Vagina (tissue), 2 donors: Measurements from ENCODE around the gene ANG. TPM values are rescaled to one million over a fixed set of nuclear protein-coding genes. Genes with fewer than 3 reads are reported as not detected.
"Not testable (repeated sequence)": the region's sequence is repeated elsewhere in the genome, so short reads cannot be mapped to it uniquely, and the experiment has no call there.

ENCODE experiments used
- DNase-seq, 2 donors: peaks; one replicate each; pipeline ENCODE4 v3.0.0-alpha.2; 2017; ENCODE audit errors: extremely low spot score in 2 of 2
- H3K27ac ChIP-seq: fragments of 200-600 bp; sonication (generic); one replicate; pipeline ENCODE4 v1.5.1; 2019
- H3K27me3 ChIP-seq: fragments of 200-600 bp; sonication (generic); one replicate; pipeline ENCODE4 v1.5.1; 2019
- H3K36me3 ChIP-seq, 2 donors: fragments of 200-600 bp; sonication (generic); one replicate each; pipeline ENCODE4 v1.5.1; 2017 to 2019
- H3K4me1 ChIP-seq: fragments of 200-600 bp; sonication (generic); one replicate; pipeline ENCODE4 v1.5.1; 2019
- H3K4me3 ChIP-seq, 2 donors: fragments of 200-600 bp; sonication (generic); 1 replicate in 1 of 2; 2 replicates in 1 of 2; pipeline ENCODE4 v1.5.1; 2016 to 2019
- H3K9me3 ChIP-seq: fragments of 200-600 bp; sonication (generic); one replicate; pipeline ENCODE4 v1.5.1; 2019
- CTCF ChIP-seq, 3 experiments: fragments of 450-650 bp in 2 of 3; fragments of 200-600 bp in 1 of 3; sonication (generic) in 1 of 3; IDR thresholded peaks; one replicate each; pipeline ENCODE4 v1.5.1; 2017 to 2019; ENCODE audit warnings: antibody characterized with exemption in 3 of 3, mild to moderate bottlenecking in 2 of 3, moderate library complexity in 2 of 3
- POLR2A ChIP-seq, 2 donors: fragments of 450-650 bp; IDR thresholded peaks; one replicate each; pipeline ENCODE4 v1.6.1; 2017; ENCODE audit warnings: antibody characterized with exemption in 2 of 2, mild to moderate bottlenecking in 2 of 2, moderate library complexity in 2 of 2
- POLR2AphosphoS5 ChIP-seq, 2 donors: sonication (generic); formaldehyde crosslinking; IDR thresholded peaks; one replicate each; pipeline ENCODE4 v1.9.0; 2017; ENCODE audit warnings: antibody characterized with exemption in 2 of 2, mild to moderate bottlenecking in 2 of 2, low read depth in 1 of 2; ENCODE audit not compliant: insufficient read depth in 1 of 2
- intact Hi-C: fragments of 100-400 bp; cut with DNase I; formaldehyde crosslinking; loops from one replicate; pipeline ENCODE4 v1.15.1; 2023
- total RNA-seq: library from RNA; depleted of rRNA; stranded (reverse); fragments of >200 nt; gene quantifications from one replicate; pipeline ENCODE4 v1.2.3, GENCODE V29; 2016

ANG gene
- total RNA-seq, 1 donor from 2014 or later, result 34.9 TPM

DNA sequence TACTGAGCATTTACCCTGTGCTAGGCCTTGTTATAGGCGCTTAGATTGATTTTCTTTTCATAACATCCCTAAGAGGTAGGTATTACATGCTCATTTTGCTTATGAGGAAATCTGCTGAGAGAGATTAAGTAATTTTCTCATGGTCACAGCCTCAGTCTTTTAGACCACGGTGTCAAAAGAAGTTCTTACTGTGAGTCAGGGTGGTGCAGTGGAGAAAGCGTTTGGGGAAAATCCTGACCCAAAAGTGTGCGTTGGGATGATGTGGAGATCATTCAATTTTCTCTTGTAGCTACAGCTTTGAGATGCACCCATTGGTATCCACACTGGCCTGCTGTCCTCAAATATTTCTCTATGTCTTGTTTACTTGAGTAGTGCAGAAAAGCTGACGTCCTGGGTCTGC is 8.2 kb downstream of the ANG start:
- intact Hi-C loops, result no loop called here
- Histone ChIP-seq H3K36me3 (peaks cover 0 to 14% of the 10 kb centered on the region in 2 donors), H3K9me3 (no peaks in the 10 kb centered on the region), H3K4me3 (no peak overlapping the region), H3K27ac (no peak overlapping the region), H3K27me3 (no peaks in the 10 kb centered on the region), H3K4me1 (peaks cover 7% of the 10 kb centered on the region)
- DNase-seq, result no peak
- TF ChIP-seq POLR2A (IDR thresholded peaks at IDR 0.05), result no peak
- no peak for TF ChIP-seq CTCF (IDR thresholded peaks at IDR 0.05)
- TF ChIP-seq POLR2AphosphoS5 (IDR thresholded peaks at IDR 0.05; ENCODE audit: insufficient read depth in 1 of 2, low read depth in 1 of 2), result no peak

- no peak for DNase-seq
- Histone ChIP-seq H3K27ac (no peak overlapping the region), H3K4me1 (peaks cover 7% of the 10 kb centered on the region), H3K9me3 (no peaks in the 10 kb centered on the region), H3K27me3 (no peaks in the 10 kb centered on the region), H3K4me3 (no peak overlapping the region), H3K36me3 (peaks cover 0 to 14% of the 10 kb centered on the region in 2 donors)
- intact Hi-C loops, result no loop called here
- TF ChIP-seq POLR2AphosphoS5 (IDR thresholded peaks at IDR 0.05; ENCODE audit: insufficient read depth in 1 of 2, low read depth in 1 of 2), result no peak
- peak; percentile 29 to 39 (median 38) for TF ChIP-seq CTCF (IDR thresholded peaks at IDR 0.05)
Measured at GRCh38 chr14:20697273-20698017, 8.9 kb downstream of the ANG start.

GRCh38 chr14:20698018-20698329 is 9.4 kb downstream of the ANG start:
- no peak overlapping the region for H3K27ac ChIP-seq
- no peaks in the 10 kb centered on the region for H3K9me3 ChIP-seq
- no peak overlapping the region for H3K4me3 ChIP-seq
- no peaks in the 10 kb centered on the region for H3K27me3 ChIP-seq
- TF ChIP-seq CTCF (IDR thresholded peaks at IDR 0.05), result peak in 1 of 3 experiments; percentile 2
- no peak for TF ChIP-seq POLR2A (IDR thresholded peaks at IDR 0.05)
- H3K4me1 ChIP-seq, result peaks cover 7% of the 10 kb centered on the region
- no peak for DNase-seq
- H3K36me3 ChIP-seq, result peaks cover 0 to 14% of the 10 kb centered on the region in 2 donors
- intact Hi-C loops, result no loop called here

- peaks cover 7% of the 10 kb centered on the region for H3K4me1 ChIP-seq
- no peak for DNase-seq
- intact Hi-C loops, result no loop called here
- H3K27ac ChIP-seq, result no peak overlapping the region
- H3K27me3 ChIP-seq, result no peaks in the 10 kb centered on the region
- H3K36me3 ChIP-seq, result peaks cover 0 to 9% of the 10 kb centered on the region in 2 donors
- H3K9me3 ChIP-seq, result no peaks in the 10 kb centered on the region
- no peak overlapping the region for H3K4me3 ChIP-seq
- TF ChIP-seq POLR2AphosphoS5 (IDR thresholded peaks at IDR 0.05; ENCODE audit: insufficient read depth in 1 of 2, low read depth in 1 of 2) (no peak), CTCF (IDR thresholded peaks at IDR 0.05) (no peak), POLR2A (IDR thresholded peaks at IDR 0.05) (no peak)
Measured at GRCh38 chr14:20698934-20699333, 10.4 kb downstream of the ANG start.

DNA sequence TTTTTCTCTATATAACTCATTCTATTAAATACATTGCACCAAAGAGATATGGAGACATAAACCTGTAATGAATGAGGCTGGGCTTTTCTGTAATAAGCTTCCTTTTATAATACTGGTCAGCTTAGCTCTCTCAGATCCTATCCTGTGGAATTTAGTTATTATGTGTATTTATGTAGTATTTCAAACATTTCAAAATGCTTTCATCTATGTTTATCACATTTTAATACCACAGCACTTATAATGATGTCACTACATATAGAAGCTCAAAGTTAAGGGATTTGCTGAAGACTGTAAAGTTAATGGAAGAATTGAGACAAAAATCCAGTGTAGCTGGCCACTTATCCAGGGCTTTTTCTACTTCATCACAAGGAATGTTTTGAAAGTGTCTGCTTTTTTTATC is 11.4 kb downstream of the ANG start:
- no peak overlapping the region for H3K4me3 ChIP-seq

DNA sequence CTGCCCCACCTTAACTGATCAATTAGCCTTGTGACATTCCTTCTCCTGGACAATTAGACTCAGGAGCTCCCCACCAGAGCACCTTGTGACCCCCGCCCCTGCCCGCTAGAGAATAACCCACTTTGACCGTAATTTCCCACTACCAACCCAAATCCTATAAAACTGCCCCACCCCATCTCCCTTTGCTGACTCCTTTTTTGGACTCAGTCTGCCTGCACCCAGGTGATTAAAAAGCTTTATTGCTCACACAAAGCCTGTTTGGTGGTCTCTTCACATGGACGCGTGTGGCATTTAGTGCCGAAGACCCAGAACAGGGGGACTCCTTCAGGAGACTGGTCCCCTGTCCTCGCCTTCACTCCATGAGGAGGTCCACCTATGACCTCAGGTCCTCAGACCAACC is 12.4 kb downstream of the ANG start:
- H3K27ac ChIP-seq, H3K27me3 ChIP-seq, H3K4me1 ChIP-seq, H3K36me3 ChIP-seq, H3K4me3 ChIP-seq, DNase-seq, H3K9me3 ChIP-seq: not testable (repeated sequence)
- intact Hi-C loops, result loop anchor here (5.0 kb wide), 1 partner anchor 156 kb away; no protein-coding TSS in a partner anchor

More for the DNA sequence above, 11.4 kb downstream of the ANG start:
- no peak for TF ChIP-seq POLR2A (IDR thresholded peaks at IDR 0.05)
- TF ChIP-seq POLR2AphosphoS5 (IDR thresholded peaks at IDR 0.05; ENCODE audit: insufficient read depth in 1 of 2, low read depth in 1 of 2), result no peak
- intact Hi-C loops, result loop anchor here (5.0 kb wide), 1 partner anchor 157 kb away; no protein-coding TSS in a partner anchor
- H3K4me1 ChIP-seq, result peaks cover 7% of the 10 kb centered on the region
- no peak for DNase-seq
- no peaks in the 10 kb centered on the region for H3K27me3 ChIP-seq
- peaks cover 0 to 9% of the 10 kb centered on the region in 2 donors for H3K36me3 ChIP-seq
- H3K9me3 ChIP-seq, result no peaks in the 10 kb centered on the region
- no peak overlapping the region for H3K27ac ChIP-seq
